Measurements from ENCODE around the gene STX8.

STX8 gene

GRCh38 chr17:9575381-9576101, at the start of gene STX8:
Gene STX8, minus strand, starts transcription at chr17:9575820. Its CDS starts 12 bp downstream, at chr17:9575808.
- TF ChIP-seq CTCF (IDR thresholded peaks at IDR 0.05) = no peak

GRCh38 chr17:9622961-9623360, 47.3 kb upstream of the STX8 start:
- TF ChIP-seq CTCF (IDR thresholded peaks at IDR 0.05) = no peak

GRCh38 chr17:9615486-9615885, 39.9 kb upstream of the STX8 start:
- no peak for TF ChIP-seq CTCF (IDR thresholded peaks at IDR 0.05)

GRCh38 chr17:9612006-9612405, 36.4 kb upstream of the STX8 start:
- TF ChIP-seq CTCF (IDR thresholded peaks at IDR 0.05) = no peak

GRCh38 chr17:9611557-9611956, 35.9 kb upstream of the STX8 start:
- TF ChIP-seq CTCF (IDR thresholded peaks at IDR 0.05) = no peak

- TF ChIP-seq CTCF (IDR thresholded peaks at IDR 0.05) = no peak
Measured at GRCh38 chr17:9606453-9606852, 30.8 kb upstream of the STX8 start.

GRCh38 chr17:9598661-9599060, 23.0 kb upstream of the STX8 start:
- no peak for TF ChIP-seq CTCF (IDR thresholded peaks at IDR 0.05)

- no peak for TF ChIP-seq CTCF (IDR thresholded peaks at IDR 0.05)
Measured at GRCh38 chr17:9594065-9594464, 18.4 kb upstream of the STX8 start.
